Gastrocnemius medialis (tissue), 4 donors: ENCODE data around the gene PARN. TPM values are rescaled to one million over a fixed set of nuclear protein-coding genes. Genes with fewer than 3 reads are reported as not detected.
"Not testable (repeated sequence)": the region's sequence is repeated elsewhere in the genome, so short reads cannot be mapped to it uniquely, and the experiment has no call there.

Experiments
- ATAC-seq, 2 donors: fragments of 150-250 bp; one replicate each; pipeline ENCODE4 v1.9.1; 2016
- DNase-seq, 2 donors: peaks; one replicate each; pipeline ENCODE4 v3.0.0-alpha.2; 2019
- H3K27ac ChIP-seq, 4 donors: fragments of 200-600 bp; sonication (generic); 1 replicate in 1 of 4; 2 replicates in 3 of 4; pipeline ENCODE4 v1.5.1; 2016 to 2018; ENCODE audit warnings: mild to moderate bottlenecking in 2 of 4, moderate library complexity in 1 of 4
- H3K27me3 ChIP-seq, 3 donors: fragments of 200-600 bp; sonication (generic) in 2 of 3; 1 replicate in 1 of 3; 2 replicates in 2 of 3; pipeline versions ENCODE4 v1.5.1 to v1.6.0; 2016 to 2019; ENCODE audit warnings: mild to moderate bottlenecking in 1 of 3, moderate library complexity in 1 of 3
- H3K36me3 ChIP-seq, 2 donors: fragments of 200-600 bp; sonication (generic) in 1 of 2; one replicate each; pipeline ENCODE4 v1.5.1; 2017 to 2018
- H3K4me1 ChIP-seq, 2 donors: fragments of 200-600 bp; sonication (generic) in 1 of 2; one replicate each; pipeline ENCODE4 v1.5.1; 2016 to 2017; ENCODE audit warnings: mild to moderate bottlenecking in 2 of 2
- H3K4me3 ChIP-seq, 4 donors: fragments of 200-600 bp; sonication (generic) in 3 of 4; 1 replicate in 1 of 4; 2 replicates in 3 of 4; pipeline ENCODE4 v1.5.1; 2016 to 2019; ENCODE audit warnings: mild to moderate bottlenecking in 2 of 4
- H3K9me3 ChIP-seq, 3 donors: fragments of 200-600 bp; sonication (generic) in 2 of 3; 1 replicate in 1 of 3; 2 replicates in 2 of 3; pipeline ENCODE4 v1.5.1; 2016 to 2019
- POLR2A ChIP-seq, 2 donors: fragments of 450-650 bp; IDR thresholded peaks; one replicate each; pipeline ENCODE4 v1.6.1; 2017; ENCODE audit warnings: antibody characterized with exemption in 2 of 2, mild to moderate bottlenecking in 2 of 2, moderate library complexity in 2 of 2
- in situ Hi-C, 4 donors: fragments of 200-750 bp; cut with MboI; loops; one replicate each; pipeline versions ENCODE4 v1.15.0 to v1.8.0; 2017; ENCODE audit warnings: low sequenced_read_pairs in 4 of 4
- intact Hi-C: fragments of 100-400 bp; cut with DNase I; formaldehyde crosslinking; loops from one replicate; pipeline ENCODE4 v1.15.1; 2023; ENCODE audit warnings: low total_unique reads
- total RNA-seq, 4 donors: library from RNA; depleted of rRNA; stranded (reverse); fragments of >200 nt; gene quantifications; one replicate each; pipeline versions ENCODE4 v1.1.0 to v1.2.3, GENCODE V29; 2016
- TF ChIP-seq, protein P1 (sequence below), 5 experiments: fragments of 450-650 bp in 3 of 5; fragments of 200-600 bp in 2 of 5; sonication (generic) in 2 of 5; IDR thresholded peaks in 4 of 5; conservative IDR thresholded peaks in 1 of 5; 1 replicate in 4 of 5; 2 replicates in 1 of 5; pipeline ENCODE4 v1.5.1; 2016 to 2019; ENCODE audit warnings: antibody characterized with exemption in 5 of 5, mild to moderate bottlenecking in 3 of 5, moderate library complexity in 3 of 5

PARN gene
- total RNA-seq, 4 donors from 2014 or later = 18.8 to 44.9 (median 31.2) TPM

DNA sequence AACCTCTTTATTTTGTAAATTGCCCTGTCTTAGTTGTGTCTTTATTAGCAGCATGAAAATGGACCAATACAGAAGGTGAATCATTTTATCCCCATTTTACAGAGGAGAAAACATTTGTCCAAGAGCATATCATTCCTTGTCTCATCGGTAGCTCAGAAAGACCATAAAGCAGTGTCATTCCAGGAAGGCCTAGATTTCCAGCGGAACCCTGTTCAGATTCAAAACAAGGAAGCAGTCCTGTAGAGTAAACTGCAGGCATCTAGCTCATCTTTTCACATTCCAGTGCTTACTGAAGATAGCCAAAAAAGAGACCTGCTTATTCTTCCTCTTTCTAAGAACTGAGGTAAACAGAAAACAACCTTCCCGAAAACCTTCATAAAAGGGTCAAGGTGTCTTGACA lies 54.0 kb downstream of the PARN start:
- intact Hi-C loops = no loop called here
- peaks cover 0 to 65% of the 10 kb centered on the region in 2 donors for H3K36me3 ChIP-seq
- no peak overlapping the region for H3K4me3 ChIP-seq
- in situ Hi-C loops = no loop called here
- no peak for ATAC-seq
- DNase-seq = no peak
- no peaks in the 10 kb centered on the region for H3K27me3 ChIP-seq
- H3K4me1 ChIP-seq = no peaks in the 10 kb centered on the region
- H3K9me3 ChIP-seq = no peaks in the 10 kb centered on the region
- no peak for TF ChIP-seq POLR2A (IDR thresholded peaks at IDR 0.05)
- TF ChIP-seq, protein P1, sequence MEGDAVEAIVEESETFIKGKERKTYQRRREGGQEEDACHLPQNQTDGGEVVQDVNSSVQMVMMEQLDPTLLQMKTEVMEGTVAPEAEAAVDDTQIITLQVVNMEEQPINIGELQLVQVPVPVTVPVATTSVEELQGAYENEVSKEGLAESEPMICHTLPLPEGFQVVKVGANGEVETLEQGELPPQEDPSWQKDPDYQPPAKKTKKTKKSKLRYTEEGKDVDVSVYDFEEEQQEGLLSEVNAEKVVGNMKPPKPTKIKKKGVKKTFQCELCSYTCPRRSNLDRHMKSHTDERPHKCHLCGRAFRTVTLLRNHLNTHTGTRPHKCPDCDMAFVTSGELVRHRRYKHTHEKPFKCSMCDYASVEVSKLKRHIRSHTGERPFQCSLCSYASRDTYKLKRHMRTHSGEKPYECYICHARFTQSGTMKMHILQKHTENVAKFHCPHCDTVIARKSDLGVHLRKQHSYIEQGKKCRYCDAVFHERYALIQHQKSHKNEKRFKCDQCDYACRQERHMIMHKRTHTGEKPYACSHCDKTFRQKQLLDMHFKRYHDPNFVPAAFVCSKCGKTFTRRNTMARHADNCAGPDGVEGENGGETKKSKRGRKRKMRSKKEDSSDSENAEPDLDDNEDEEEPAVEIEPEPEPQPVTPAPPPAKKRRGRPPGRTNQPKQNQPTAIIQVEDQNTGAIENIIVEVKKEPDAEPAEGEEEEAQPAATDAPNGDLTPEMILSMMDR (IDR thresholded peaks at IDR 0.05 in 4 of 5, conservative IDR thresholded peaks at IDR 0.05 in 1 of 5) = no peak
- H3K27ac ChIP-seq = no peak overlapping the region

DNA sequence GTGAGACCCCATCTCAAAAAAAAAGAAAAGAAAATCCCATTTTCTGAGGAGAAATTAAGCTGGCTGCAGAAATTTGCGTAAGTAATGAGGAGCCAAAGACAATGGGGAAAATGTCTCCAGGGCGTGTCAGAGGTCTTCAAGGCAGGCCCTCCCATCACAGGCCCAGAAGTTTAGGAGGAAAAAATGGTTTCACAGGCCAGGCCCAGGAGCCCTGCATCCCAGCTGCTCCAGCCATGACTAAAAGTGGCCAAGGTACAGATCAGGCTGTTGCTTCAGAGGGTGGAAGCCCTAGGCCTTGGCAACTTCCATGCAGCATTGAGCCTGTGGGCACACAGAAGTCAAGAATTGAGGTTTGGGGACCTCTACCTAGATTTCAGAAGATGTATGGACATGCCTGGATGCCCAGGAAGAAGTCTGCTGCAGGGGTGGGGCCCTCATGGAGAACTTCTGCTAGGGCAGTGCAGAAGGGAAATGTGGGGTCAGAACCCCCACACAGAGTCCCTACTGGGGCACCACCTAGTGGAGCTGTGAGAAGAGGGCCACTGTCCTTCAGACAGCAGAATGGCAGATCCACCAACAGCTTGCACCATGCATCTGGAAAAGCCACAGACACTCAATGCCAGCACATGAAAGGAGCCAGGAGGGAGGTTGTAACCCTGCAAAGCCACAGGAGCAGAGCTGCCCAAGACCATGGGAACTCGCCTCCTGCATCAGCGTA lies 55.2 kb downstream of the PARN start:
- H3K4me1 ChIP-seq, H3K27ac ChIP-seq, DNase-seq, ATAC-seq, H3K9me3 ChIP-seq, H3K4me3 ChIP-seq, in situ Hi-C loops, H3K27me3 ChIP-seq, intact Hi-C loops: not testable (repeated sequence)
- H3K36me3 ChIP-seq = peaks cover 0 to 53% of the 10 kb centered on the region in 2 donors
- TF ChIP-seq, protein P1 (IDR thresholded peaks at IDR 0.05 in 4 of 5, conservative IDR thresholded peaks at IDR 0.05 in 1 of 5) = peak in 1 of 5 experiments; percentile 29

DNA sequence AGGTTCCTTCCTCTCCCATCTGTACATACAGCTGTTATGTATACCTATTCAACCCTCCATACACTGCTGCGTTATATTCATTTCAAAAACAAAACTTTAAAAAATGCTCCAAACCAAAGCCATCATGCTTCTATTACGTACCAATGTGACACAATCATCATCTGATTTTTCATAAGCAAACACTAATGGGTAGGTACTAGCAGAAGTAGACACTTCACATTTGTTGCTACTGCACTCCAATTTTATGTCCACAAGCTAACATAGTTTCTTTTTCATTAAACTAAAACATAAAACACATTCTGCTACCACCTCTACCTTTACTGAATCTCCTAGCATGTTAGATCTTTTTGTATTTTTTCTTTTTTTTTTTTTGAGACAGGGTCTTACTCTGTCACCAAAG lies 57.5 kb downstream of the PARN start:
- DNase-seq (no peak), ATAC-seq (no peak)
- in situ Hi-C loops (no loop called here), intact Hi-C loops (no loop called here)
- no peaks in the 10 kb centered on the region for H3K4me1 ChIP-seq
- no peaks in the 10 kb centered on the region for H3K9me3 ChIP-seq
- TF ChIP-seq, protein P1 (IDR thresholded peaks at IDR 0.05 in 4 of 5, conservative IDR thresholded peaks at IDR 0.05 in 1 of 5) = no peak
- no peak for TF ChIP-seq POLR2A (IDR thresholded peaks at IDR 0.05)
- H3K27me3 ChIP-seq = no peaks in the 10 kb centered on the region
- H3K4me3 ChIP-seq = no peak overlapping the region
- no peak overlapping the region for H3K27ac ChIP-seq
- H3K36me3 ChIP-seq = peaks cover 0 to 32% of the 10 kb centered on the region in 2 donors

DNA sequence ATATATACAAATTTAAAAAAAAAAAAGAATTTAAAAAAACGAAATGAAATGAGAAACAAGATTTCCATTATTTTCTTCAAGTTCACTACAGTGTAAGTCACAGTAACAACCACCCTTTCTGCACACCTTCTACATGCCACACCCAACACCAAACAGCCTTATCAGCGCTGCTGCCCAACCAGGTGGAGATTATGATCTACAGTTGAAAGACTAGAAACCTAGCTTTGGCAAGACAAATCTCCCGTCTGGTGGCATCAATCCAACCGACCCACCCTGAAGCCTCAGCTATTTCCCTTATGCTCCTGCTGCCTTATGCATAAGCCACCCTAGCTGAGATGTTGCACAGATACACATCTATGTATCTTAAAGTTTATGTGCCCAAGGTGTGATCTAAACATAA lies 60.8 kb downstream of the PARN start:
- TF ChIP-seq, protein P1 (IDR thresholded peaks at IDR 0.05 in 4 of 5, conservative IDR thresholded peaks at IDR 0.05 in 1 of 5) = no peak
- no peak for TF ChIP-seq POLR2A (IDR thresholded peaks at IDR 0.05)
- Histone ChIP-seq H3K4me1 (peaks cover 7 to 12% of the 10 kb centered on the region in 2 donors), H3K4me3 (no peak overlapping the region), H3K9me3 (no peaks in the 10 kb centered on the region), H3K27me3 (no peaks in the 10 kb centered on the region), H3K27ac (no peak overlapping the region), H3K36me3 (no peaks in the 10 kb centered on the region)
- intact Hi-C loops (no loop called here), in situ Hi-C loops (no loop called here)
- DNase-seq (no peak), ATAC-seq (no peak)

DNA sequence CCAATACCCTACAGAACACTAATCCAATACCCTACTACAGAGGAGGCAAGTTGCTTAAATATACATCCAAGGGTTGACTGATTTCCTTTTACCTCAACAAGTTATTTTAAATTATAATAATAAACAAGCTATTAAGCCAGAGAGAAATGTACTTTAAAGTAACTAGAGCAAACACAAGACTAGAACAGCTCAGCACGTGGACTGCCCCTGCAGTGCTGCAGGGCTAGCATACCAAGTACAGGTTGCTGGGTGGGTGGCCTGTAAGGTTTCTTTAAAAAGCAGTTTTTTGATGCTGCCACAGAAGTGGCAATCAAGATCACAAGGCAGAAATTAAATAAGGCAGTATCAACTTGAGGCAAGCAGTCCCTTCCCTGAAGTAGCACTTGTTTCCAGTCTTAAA lies 63.5 kb downstream of the PARN start:
- peaks cover 7 to 12% of the 10 kb centered on the region in 2 donors for H3K4me1 ChIP-seq
- H3K9me3 ChIP-seq = no peaks in the 10 kb centered on the region
- no peak for TF ChIP-seq POLR2A (IDR thresholded peaks at IDR 0.05)
- TF ChIP-seq, protein P1 (IDR thresholded peaks at IDR 0.05 in 4 of 5, conservative IDR thresholded peaks at IDR 0.05 in 1 of 5) = no peak
- ATAC-seq (no peak), DNase-seq (no peak)
- in situ Hi-C loops (no loop called here), intact Hi-C loops (no loop called here)
- no peaks in the 10 kb centered on the region for H3K36me3 ChIP-seq
- no peak overlapping the region for H3K4me3 ChIP-seq
- H3K27me3 ChIP-seq = no peaks in the 10 kb centered on the region
- H3K27ac ChIP-seq = no peak overlapping the region
